Measurements from ENCODE around the gene IDH3G. TPM values are rescaled to one million over a fixed set of nuclear protein-coding genes. Genes with fewer than 3 reads are reported as not detected.

IDH3G gene
- total and polyA plus RNA-seq, 8 donors: 31.0 to 186 (median 54.2) TPM

DNA sequence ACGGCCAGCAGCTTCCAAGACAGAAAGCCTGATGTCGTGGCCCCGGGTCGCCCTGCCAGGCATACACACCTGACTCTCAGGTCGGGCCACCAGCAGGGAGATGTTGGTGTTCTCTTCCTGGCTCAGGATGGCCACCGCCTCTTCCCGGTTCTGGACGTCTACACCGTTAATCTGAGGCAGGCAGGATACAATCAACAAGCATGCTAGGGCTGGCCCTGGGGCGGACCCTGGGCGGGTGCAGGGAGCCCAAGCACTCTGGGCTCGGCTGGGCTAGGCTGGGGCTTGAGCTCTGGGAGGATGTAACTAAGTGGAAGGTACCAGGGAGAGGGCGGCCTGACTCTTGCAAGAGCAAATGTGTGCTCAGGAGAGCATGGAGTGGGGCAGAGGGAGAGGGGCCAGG lies 11.3 kb upstream of the IDH3G start:
- Histone ChIP-seq H3K4me1 (no peaks in the 10 kb centered on the region), H3K9me3 (peaks cover 0 to 7% (median 0%) of the 10 kb centered on the region in 4 donors), H3K27me3 (no peaks in the 10 kb centered on the region), H3K27ac (no peak overlapping the region), H3K36me3 (peaks cover 0 to 5% (median 0%) of the 10 kb centered on the region in 4 donors), H3K4me3 (no peak overlapping the region)
- 60 to 92% (median 81%) methylated on average over 2 to 13 of the region's 13 CpGs for WGBS, 5 donors
- no peak for DNase-seq
- TF ChIP-seq CTCF (IDR thresholded peaks at IDR 0.05): no peak
- no peak for TF ChIP-seq POLR2AphosphoS5 (IDR thresholded peaks at IDR 0.05)
- TF ChIP-seq EP300 (IDR thresholded peaks at IDR 0.05): no peak
- TF ChIP-seq POLR2A (IDR thresholded peaks at IDR 0.05): no peak
- intact Hi-C loops (cut with DNase I; ENCODE audit: low total_unique reads): no loop called here

DNA sequence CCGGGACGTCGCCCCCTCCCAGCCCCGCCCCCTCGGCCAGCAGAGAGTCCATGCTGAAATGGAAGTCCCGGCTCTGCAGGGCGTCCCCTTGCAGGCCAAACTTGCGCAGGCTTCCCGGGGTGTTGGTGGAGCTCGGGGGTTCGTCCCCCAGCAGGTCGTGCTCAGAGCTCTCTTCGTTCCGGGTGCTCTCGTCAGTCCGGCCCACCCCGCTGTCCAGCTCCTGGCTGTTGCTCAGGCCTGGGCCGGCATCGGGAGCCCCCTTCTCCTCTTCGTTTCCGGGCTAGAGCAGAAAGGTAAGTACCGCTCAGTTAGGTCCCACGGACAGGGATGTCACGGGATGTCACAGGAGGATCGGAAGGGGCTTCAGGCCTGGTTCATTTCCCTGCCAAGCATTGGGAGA lies 10.4 kb upstream of the IDH3G start:
- WGBS, 5 donors: 89 to 94% (median 92%) methylated on average over 9 to 25 of the region's 25 CpGs
- no peaks in the 10 kb centered on the region for H3K9me3 ChIP-seq
- no peaks in the 10 kb centered on the region for H3K27me3 ChIP-seq
- H3K27ac ChIP-seq: no peak overlapping the region
- intact Hi-C loops (cut with DNase I; ENCODE audit: low total_unique reads): no loop called here
- TF ChIP-seq POLR2AphosphoS5 (IDR thresholded peaks at IDR 0.05) (no peak), POLR2A (IDR thresholded peaks at IDR 0.05) (no peak), CTCF (IDR thresholded peaks at IDR 0.05) (no peak), EP300 (IDR thresholded peaks at IDR 0.05) (no peak)
- H3K4me3 ChIP-seq: no peak overlapping the region
- no peak for DNase-seq
- H3K36me3 ChIP-seq: peaks cover 0 to 5% (median 0%) of the 10 kb centered on the region in 4 donors
- no peaks in the 10 kb centered on the region for H3K4me1 ChIP-seq

DNA sequence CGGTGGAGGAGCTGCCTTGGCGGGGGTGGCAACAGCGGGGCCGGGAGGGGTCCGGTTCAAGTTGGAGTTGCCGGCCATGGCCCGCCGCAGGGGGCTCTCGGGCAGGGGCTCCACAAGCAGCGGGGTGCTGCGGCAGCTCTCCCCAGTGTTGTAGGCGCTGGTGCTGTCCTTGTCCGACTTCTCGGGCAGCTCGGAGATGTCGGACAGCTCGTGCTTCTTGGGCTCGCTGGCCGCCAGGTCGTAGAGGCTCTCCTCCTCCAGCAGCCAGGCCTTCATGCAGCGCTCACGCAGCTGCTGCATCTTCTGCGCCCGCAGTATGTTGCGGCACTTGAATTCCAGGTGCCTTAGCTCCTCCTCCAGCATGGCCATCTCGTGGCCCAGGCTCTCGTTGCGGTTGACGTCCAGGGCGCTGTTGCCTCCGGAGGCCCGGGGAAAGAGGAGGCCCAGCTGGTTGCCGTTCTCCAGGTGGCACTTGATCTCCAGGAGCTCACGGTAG lies 10.0 kb upstream of the IDH3G start:
- H3K4me1 ChIP-seq: no peaks in the 10 kb centered on the region
- no peaks in the 10 kb centered on the region for H3K9me3 ChIP-seq
- H3K27me3 ChIP-seq: no peaks in the 10 kb centered on the region
- no peak for DNase-seq
- peaks cover 0 to 8% (median 3%) of the 10 kb centered on the region in 4 donors for H3K36me3 ChIP-seq
- intact Hi-C loops (cut with DNase I; ENCODE audit: low total_unique reads): no loop called here
- WGBS, 5 donors: 93 to 95% (median 95%) methylated on average over 20 to 34 of the region's 34 CpGs; no CpG with 5 or more reads in 1 of the 5 donors
- H3K4me3 ChIP-seq: no peak overlapping the region
- H3K27ac ChIP-seq: no peak overlapping the region
- TF ChIP-seq CTCF (IDR thresholded peaks at IDR 0.05): no peak
- no peak for TF ChIP-seq EP300 (IDR thresholded peaks at IDR 0.05)
- TF ChIP-seq POLR2AphosphoS5 (IDR thresholded peaks at IDR 0.05): no peak
- no peak for TF ChIP-seq POLR2A (IDR thresholded peaks at IDR 0.05)

DNA sequence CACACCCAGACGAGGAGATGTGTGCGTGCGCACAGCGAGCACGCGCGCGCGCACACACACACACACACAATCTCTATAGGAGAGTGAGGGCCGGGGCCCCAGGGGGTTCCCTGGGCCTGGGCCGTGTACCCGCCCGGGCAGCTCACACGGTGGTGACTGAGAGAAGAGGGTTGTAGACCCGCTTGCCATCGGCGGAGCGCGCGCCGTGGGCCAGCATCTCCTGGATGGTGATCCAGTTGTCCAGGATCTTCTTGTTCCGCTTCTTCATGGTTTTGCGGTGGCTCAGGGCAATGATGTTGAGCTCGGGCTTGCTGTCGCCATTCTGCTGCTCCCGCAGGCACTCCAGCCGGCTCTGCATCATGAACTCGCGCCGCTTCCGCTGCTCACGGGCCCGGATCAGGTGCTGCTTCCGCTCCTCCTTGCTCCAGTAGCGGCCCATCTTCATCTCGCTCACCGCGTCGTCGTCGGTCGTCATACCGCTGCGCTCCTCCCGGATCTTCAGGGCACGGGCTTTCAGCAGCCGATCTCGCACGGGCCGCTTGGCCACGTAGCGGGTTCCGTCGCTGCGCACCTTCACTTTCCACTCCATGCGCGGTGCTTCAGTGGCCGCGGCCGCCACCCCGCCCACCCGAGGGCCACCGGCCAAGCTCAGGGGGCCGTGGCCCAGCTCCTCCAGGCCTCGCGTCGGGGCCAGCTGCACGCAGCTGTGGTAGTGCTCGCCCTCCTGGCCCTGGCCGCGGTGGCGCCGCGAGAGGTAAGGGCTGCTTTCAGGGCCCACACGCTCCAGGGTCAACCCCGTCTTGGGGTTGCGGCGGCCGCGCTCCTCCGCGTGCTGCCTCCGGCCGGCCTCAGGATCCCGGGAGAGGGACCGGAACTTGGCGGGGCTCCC lies 9.3 kb upstream of the IDH3G start:
- Histone ChIP-seq H3K4me1 (no peaks in the 10 kb centered on the region), H3K27me3 (no peaks in the 10 kb centered on the region), H3K36me3 (peaks cover 0 to 15% (median 9%) of the 10 kb centered on the region in 4 donors), H3K27ac (no peak overlapping the region), H3K4me3 (no peak overlapping the region), H3K9me3 (peaks cover 0 to 4% (median 0%) of the 10 kb centered on the region in 4 donors)
- intact Hi-C loops (cut with DNase I; ENCODE audit: low total_unique reads): no loop called here
- WGBS, 5 donors: 94 to 98% (median 95%) methylated on average over 12 to 87 of the region's 87 CpGs
- no peak for DNase-seq
- TF ChIP-seq POLR2A (IDR thresholded peaks at IDR 0.05): no peak
- no peak for TF ChIP-seq CTCF (IDR thresholded peaks at IDR 0.05)
- no peak for TF ChIP-seq POLR2AphosphoS5 (IDR thresholded peaks at IDR 0.05)
- no peak for TF ChIP-seq EP300 (IDR thresholded peaks at IDR 0.05)
